Liver (tissue), 3 donors: ENCODE data around the gene PPOX.

Experiments
- ATF3 ChIP-seq: IDR thresholded peaks from 2 replicates; pipeline ENCODE4 v1.6.1; 2016; ENCODE audit warnings: antibody characterized with exemption
- CTCF ChIP-seq: fragments of 150-350 bp; IDR thresholded peaks from 2 replicates; pipeline ENCODE4 v1.5.1; 2017; ENCODE audit warnings: improper control_type of control experiment, low read depth, low read length; ENCODE audit not compliant: missing input control
- REST ChIP-seq: IDR thresholded peaks from 2 replicates; pipeline ENCODE4 v1.6.1; 2016; ENCODE audit warnings: antibody characterized with exemption, mild to moderate bottlenecking
- donor health status: healthy.
- donor health status: healthy.

- no peak for TF ChIP-seq REST
- TF ChIP-seq CTCF: no peak
- no peak for TF ChIP-seq ATF3
Observed at GRCh38 chr1:161220002-161220401, 53.8 kb downstream of the PPOX start.
